ENCODE results near the gene PLCL1. TPM values are rescaled to one million over a fixed set of nuclear protein-coding genes. Genes with fewer than 3 reads are reported as not detected.
A peak's percentile ranks its signal among the peaks of the same experiment; 100 is the strongest.

The PLCL1 gene
- total RNA-seq, result under 1 TPM; 0.14 to 0.95 TPM

DNA sequence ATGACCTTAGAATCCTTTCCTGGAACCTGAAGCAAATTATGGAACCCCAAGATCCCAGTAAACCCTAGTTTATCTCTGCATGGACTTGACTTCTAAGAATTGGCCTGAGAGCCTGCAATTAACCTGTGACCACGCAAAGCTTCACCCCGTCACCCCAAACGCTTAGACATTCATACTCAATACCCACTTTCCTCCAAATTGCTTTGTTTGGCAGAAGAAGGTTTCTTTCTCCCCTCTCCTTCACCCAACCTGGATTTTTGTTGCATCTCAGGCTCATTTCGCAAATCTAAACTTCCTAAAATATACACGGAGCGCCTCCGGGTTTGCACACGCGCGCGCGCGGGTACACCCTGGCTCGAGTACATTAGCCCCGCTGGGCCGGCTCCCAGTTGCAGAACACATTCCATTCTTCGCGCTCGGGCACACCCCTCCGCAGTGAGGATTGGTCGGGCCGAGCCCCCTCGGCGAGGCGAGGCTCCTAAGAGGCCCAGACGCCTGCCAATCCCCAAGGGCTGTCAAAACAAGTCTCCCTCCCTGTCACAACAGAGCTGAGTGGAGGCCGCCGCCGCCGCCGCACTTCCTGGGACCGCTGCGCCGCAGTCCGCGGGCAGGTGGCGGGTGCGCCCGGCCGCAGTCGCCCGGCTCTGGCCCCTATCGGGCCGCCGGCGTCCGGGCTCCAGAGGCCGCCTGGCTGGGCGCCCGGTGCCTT is at the start of gene PLCL1:
TSS of gene PLCL1 (plus strand) at position 545 of the 709 bp plus-strand sequence.
- H3K4me1 Mint-ChIP-seq (ENCODE audit: low read depth in 2 of 2), result peaks cover 15 to 21% of the 10 kb centered on the region in 2 donors
- H3K27ac Mint-ChIP-seq, result peak within 1 kb of the TSS in 1 of 2 donors; percentile 4
- DNase-seq (ENCODE audit: low spot score) (peak; percentile 86), ATAC-seq (peak; percentile 100)
- peak within 1 kb of the TSS; percentile 91 for H3K4me3 Mint-ChIP-seq
- H3K9me3 Mint-ChIP-seq, result no peaks in the 10 kb centered on the region
- H3K27me3 Mint-ChIP-seq, result peaks cover 38 to 45% of the 10 kb centered on the region in 2 donors
- no peaks in the 10 kb centered on the region for H3K36me3 Mint-ChIP-seq

DNA sequence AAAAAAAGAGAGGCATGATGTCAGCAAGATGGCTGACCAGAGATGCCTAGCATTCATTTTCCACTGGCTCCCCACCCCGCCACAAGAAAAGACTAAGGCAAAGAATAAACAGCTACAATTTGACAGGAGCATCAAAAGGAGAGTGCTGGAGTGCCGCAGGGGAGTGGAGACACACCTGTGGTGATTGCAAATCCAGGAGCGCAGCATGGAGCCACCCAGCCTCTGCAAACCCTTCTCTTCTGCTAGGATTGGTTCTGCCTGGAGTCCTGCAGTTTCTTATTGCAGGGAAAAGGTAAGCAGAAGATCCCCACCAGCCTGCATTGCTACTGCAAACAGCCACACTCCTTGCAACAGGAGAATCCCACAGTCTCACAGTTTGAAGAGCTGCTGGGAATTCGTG is 45.4 kb upstream of the PLCL1 start:
- H3K27ac Mint-ChIP-seq, result no peak overlapping the region
- no peaks in the 10 kb centered on the region for H3K4me1 Mint-ChIP-seq (ENCODE audit: low read depth in 2 of 2)
- H3K4me3 Mint-ChIP-seq, result no peak overlapping the region
- peaks cover 15 to 38% of the 10 kb centered on the region in 2 donors for H3K27me3 Mint-ChIP-seq
- H3K36me3 Mint-ChIP-seq, result peaks cover 6% of the 10 kb centered on the region
- peaks cover 4% of the 10 kb centered on the region for H3K9me3 Mint-ChIP-seq
- ATAC-seq (no peak), DNase-seq (ENCODE audit: low spot score) (no peak)

DNA sequence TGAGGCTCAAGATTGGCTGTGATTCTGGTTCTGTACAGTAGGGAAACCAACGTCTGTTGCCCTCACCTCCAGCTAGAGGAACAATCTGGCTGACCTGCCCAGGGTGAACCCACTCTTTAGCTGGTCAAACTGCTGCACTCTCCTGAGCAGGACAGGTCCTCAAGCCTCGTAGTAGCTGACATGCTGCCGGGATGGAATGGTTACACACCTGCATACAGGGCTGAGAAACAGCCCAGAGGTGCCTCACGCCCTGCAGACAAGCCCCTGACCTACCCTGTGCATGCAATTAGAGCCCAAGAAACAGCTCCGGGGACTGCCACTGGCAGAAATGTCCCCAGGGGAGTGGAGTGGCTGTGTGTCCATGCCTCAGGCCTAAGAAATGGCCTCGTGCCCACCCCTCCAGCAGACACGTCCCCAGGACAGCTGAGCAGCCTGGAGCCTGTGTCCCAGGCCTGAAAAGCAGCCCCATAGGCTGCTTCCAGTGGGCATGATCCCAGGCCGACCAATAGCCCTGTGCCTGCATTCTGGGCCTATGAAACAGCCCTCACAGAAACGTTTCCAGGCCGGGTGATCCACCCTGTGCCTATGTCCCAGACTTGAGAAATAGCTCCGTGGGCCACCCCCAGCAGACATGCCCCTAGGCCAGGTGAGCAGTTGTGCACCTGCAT is 44.6 kb upstream of the PLCL1 start:
- Mint-ChIP-seq H3K27me3 (peaks cover 16 to 37% of the 10 kb centered on the region in 2 donors), H3K27ac (no peak overlapping the region), H3K4me1 (ENCODE audit: low read depth in 2 of 2) (no peaks in the 10 kb centered on the region), H3K36me3 (peaks cover 6% of the 10 kb centered on the region), H3K4me3 (no peak overlapping the region), H3K9me3 (peaks cover 4% of the 10 kb centered on the region)
- ATAC-seq, result peak in 1 of 2 donors; percentile 45
- no peak for DNase-seq (ENCODE audit: low spot score)

DNA sequence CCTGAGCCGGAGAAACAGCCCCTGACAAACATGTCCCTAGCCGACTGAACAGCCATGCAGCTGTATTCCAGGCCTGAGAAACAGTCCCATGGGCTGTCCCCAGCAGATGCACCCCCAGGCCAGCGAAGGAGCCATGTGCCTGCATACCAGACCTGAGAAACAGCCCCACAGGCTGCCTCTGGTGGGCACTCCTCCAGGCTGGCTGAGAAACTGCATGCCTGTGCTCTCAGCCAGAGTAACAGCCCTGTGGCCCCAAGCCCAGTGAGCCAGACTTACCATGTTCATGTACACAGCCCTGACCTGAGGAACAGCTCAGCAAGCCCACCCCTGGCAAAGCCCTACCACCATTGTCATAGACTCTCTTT is 44.1 kb upstream of the PLCL1 start:
- DNase-seq (ENCODE audit: low spot score) (no peak), ATAC-seq (no peak)
- Mint-ChIP-seq H3K27ac (no peak overlapping the region), H3K27me3 (peaks cover 19 to 36% of the 10 kb centered on the region in 2 donors), H3K4me1 (ENCODE audit: low read depth in 2 of 2) (no peaks in the 10 kb centered on the region), H3K36me3 (peaks cover 6% of the 10 kb centered on the region), H3K4me3 (no peak overlapping the region), H3K9me3 (peaks cover 4% of the 10 kb centered on the region)

DNA sequence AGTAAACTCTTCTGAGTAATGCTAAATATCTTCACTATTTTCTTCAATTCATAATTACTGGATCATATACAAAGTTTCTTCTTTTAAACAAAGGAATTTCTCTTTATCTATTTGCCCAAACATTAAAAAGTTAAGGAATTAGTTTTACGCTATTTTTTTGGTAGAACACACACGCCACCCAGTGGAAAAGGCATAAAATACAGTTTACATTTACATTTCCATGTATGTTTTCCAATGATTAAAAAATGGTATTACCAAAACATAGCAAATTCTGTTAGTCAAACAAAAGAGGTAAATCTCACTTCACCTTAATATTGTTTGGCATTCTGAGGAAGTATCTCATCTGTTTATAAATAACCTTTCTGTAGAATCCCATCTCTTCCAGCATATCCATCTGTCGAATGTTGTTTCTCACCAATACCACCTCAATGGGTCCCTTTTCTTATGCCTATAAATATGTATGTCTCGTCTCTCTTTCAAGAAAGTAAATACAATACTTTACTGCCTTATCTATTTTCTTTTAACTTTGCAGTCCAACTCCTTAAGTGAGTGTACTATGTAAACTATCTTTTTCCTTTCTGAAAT is 26.5 kb upstream of the PLCL1 start:
- no peak overlapping the region for H3K4me3 Mint-ChIP-seq
- H3K36me3 Mint-ChIP-seq, result no peaks in the 10 kb centered on the region
- DNase-seq (ENCODE audit: low spot score) (no peak), ATAC-seq (no peak)
- no peaks in the 10 kb centered on the region for H3K9me3 Mint-ChIP-seq
- no peak overlapping the region for H3K27ac Mint-ChIP-seq
- peaks cover 0 to 6% of the 10 kb centered on the region in 2 donors for H3K4me1 Mint-ChIP-seq (ENCODE audit: low read depth in 2 of 2)
- H3K27me3 Mint-ChIP-seq, result peaks cover 7 to 17% of the 10 kb centered on the region in 2 donors

DNA sequence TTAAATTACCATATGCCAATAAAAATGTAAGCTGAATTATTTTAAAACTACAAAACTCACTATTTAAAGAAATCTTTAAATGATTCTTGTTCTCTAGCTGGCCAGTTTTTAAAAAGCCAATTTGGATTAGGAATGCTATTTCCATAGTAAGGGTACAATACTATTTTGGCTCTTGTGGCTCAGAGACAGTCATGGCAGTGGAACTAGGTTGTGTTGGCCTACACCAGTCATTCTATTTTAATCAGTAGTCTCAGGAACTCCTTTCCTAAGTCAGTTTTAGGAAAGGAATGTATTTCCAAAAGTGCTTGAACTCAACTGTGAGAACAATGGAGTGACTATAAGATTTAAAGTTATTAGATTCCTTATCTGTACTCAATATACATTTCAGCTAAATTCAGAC is 25.1 kb upstream of the PLCL1 start:
- H3K27ac Mint-ChIP-seq, result no peak overlapping the region
- H3K4me3 Mint-ChIP-seq, result no peak overlapping the region
- H3K27me3 Mint-ChIP-seq, result peaks cover 10 to 17% of the 10 kb centered on the region in 2 donors
- peaks cover 0 to 6% of the 10 kb centered on the region in 2 donors for H3K4me1 Mint-ChIP-seq (ENCODE audit: low read depth in 2 of 2)
- DNase-seq (ENCODE audit: low spot score) (no peak), ATAC-seq (no peak)
- H3K9me3 Mint-ChIP-seq, result no peaks in the 10 kb centered on the region
- no peaks in the 10 kb centered on the region for H3K36me3 Mint-ChIP-seq

DNA sequence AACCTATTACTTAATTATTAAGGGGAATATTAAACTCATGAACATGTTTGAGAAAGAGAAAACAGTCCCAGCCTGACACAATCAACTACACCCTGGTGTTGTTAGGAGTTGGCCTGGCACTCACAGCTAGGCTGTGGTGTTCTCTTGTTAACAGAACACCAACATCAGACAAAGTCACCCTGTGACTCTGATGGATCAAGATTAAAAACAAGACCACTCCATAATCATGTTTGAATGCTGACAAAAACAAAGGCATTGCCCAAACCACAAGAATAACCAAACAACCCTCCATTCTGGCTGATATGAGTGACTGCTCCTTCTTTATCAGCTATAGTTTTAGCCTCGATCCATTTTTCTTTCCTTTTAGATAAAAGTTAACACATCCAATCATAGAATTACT is 22.3 kb upstream of the PLCL1 start:
- Mint-ChIP-seq H3K4me3 (no peak overlapping the region), H3K27me3 (peaks cover 9 to 12% of the 10 kb centered on the region in 2 donors), H3K27ac (no peak overlapping the region), H3K9me3 (no peaks in the 10 kb centered on the region), H3K4me1 (ENCODE audit: low read depth in 2 of 2) (peaks cover 3 to 6% of the 10 kb centered on the region in 2 donors), H3K36me3 (no peaks in the 10 kb centered on the region)
- peak in 1 of 2 donors; percentile 57 for ATAC-seq
- DNase-seq (ENCODE audit: low spot score), result no peak

DNA sequence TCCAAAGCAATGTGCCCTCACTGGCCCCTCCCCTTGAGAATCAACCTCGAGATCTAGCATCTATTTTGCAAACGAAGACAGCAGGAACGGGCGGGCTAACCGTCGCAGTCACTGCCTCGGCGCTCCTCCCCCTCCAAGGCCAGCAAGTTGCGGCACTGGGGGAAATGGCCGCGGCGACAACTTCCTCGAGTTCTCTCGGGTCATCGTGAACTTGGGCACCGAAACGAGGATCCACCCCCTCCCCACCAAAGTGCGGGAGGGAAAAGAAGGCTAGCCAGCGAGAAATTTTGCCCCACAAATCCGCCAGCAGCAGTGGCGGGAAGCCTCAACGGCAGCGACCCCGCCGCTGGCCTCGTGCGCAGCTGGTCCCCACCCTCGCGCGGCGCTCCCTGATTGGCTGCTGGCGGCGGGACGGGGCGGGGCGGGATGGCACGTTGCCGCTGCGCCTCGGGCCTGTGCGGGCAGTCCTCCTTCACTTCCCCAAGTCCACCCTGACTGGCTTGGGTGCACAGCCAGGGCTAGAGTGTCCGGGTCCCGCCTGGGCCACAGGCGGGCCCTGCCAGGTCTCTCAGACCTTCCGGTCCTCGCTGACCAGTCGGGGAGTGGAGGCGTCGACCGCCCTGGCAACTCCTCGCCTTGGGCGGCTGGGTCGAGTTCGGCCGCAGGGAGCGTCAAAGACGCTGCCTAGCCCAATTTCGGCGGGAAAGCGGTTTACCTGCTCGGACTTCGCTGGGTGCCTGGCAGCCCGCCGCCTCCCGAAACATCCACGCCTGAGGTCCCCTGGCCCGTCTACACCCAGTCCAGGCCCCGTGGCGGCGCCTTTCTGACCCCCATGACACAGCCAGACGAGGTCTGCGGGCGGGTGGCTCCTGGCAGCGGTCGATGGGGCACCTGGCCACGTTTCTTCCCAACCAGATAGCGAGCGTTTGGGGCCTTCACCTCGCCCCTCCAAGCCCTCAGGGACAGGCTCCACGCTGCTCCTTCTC is 19.1 kb upstream of the PLCL1 start, which contains the start of gene BOLL:
TSS of gene BOLL (minus strand) at position 364 of the 986 bp plus-strand sequence. CDS start 3,469 bp downstream, outside the sequence.
- H3K4me1 Mint-ChIP-seq (ENCODE audit: low read depth in 2 of 2), result peaks cover 3 to 6% of the 10 kb centered on the region in 2 donors
- ATAC-seq, result no peak

DNA sequence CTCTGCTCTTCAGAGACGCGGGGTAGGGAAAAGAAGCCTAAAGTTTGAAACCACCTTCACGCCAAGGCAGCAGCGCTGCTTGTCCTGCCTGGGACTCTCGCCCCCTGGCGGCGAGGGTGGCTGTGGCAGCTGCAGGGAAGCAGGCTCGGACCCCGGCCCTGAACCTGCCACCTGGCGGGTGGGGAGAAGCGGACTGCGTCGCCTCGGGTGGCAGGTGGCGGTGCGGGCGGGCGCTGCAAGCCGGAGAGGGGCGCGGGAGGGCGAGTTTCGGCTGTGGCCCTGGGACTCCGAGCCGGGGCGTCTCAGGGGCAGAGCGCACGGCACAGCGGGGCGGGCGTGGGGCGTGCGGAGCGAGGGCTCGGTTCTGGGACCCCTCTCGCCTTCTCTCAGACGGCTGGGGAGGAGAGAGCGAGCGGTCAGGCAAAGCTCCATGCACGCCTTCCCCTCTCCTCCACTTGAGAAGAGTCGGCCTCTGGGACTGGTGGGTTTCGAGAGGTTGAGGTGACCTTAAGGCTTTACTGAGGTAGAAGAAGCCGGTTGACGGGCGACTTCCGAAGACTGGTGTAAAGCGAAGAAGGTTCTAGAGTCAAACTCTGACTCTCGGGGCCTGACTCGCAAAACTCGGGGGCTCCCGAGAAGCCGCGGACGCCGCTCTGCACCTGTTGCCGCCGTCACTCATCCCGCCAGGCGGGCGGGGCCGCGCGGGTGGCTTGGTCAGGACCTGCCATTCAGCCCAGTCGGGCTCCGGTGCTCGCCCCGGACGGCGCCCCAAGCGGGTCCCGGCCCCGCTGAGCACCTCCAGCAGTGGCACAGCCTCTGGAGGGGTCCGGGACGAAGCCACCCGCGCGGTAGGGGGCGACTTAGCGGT is 18.1 kb upstream of the PLCL1 start:
- Mint-ChIP-seq H3K4me1 (ENCODE audit: low read depth in 2 of 2) (peaks cover 3 to 6% of the 10 kb centered on the region in 2 donors), H3K36me3 (no peaks in the 10 kb centered on the region), H3K4me3 (peak overlapping the region; percentile 55), H3K27ac (no peak overlapping the region), H3K9me3 (no peaks in the 10 kb centered on the region), H3K27me3 (peaks cover 24 to 26% of the 10 kb centered on the region in 2 donors)
- DNase-seq (ENCODE audit: low spot score) (peak; percentile 61), ATAC-seq (peak; percentile 63 to 72)

More for the DNA sequence above, 19.1 kb upstream of the PLCL1 start, which contains the start of gene BOLL:
- no peaks in the 10 kb centered on the region for H3K9me3 Mint-ChIP-seq
- no peak within 1 kb of the TSS for H3K27ac Mint-ChIP-seq
- H3K27me3 Mint-ChIP-seq, result peaks cover 17 to 26% of the 10 kb centered on the region in 2 donors
- H3K36me3 Mint-ChIP-seq, result no peaks in the 10 kb centered on the region
- DNase-seq (ENCODE audit: low spot score), result no peak
- H3K4me3 Mint-ChIP-seq, result peak within 1 kb of the TSS; percentile 55

DNA sequence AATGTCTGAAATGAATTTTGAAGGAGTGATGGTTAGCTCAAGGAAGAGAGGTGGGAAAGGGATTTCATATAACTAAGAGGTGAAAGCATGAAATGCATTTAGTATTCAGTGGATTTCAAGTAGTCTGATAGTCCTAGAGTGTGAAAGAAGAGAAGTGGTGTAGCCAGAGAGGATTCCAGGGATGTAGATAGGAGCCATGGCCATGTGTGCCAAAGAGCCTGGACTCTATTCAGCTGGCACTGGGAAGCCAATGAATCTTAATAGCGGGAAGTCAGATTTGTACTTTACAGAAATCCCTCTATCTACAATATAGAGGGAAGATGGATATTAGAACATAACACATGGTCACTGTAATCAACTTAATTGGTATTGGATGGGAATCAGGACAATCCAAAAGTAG is 10.9 kb upstream of the PLCL1 start:
- H3K4me1 Mint-ChIP-seq (ENCODE audit: low read depth in 2 of 2), result no peaks in the 10 kb centered on the region

DNA sequence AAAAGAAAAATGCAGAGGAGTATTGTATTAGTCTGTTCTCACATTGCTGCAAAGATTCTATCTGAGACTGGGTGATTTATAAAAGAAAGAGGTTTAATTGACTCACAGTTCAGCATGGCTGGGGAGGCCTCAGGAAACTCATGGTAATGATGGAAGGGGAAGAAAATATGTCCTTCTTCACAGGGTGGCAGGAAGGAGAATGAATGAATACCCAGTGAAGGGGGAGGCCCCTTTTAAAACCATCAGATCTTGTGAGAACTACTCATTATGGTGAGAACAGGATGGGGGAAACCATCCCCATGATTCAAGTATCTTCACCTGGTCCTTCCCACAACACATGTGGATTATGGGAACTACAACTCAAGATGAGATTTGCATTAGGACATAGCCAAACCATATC is 9.1 kb upstream of the PLCL1 start:
- DNase-seq (ENCODE audit: low spot score) (no peak), ATAC-seq (no peak)
- Mint-ChIP-seq H3K4me3 (no peak overlapping the region), H3K4me1 (ENCODE audit: low read depth in 2 of 2) (no peaks in the 10 kb centered on the region), H3K27ac (no peak overlapping the region), H3K9me3 (no peaks in the 10 kb centered on the region), H3K27me3 (peaks cover 39 to 63% of the 10 kb centered on the region in 2 donors), H3K36me3 (no peaks in the 10 kb centered on the region)

More for the DNA sequence above, 10.9 kb upstream of the PLCL1 start:
- Mint-ChIP-seq H3K4me3 (no peak overlapping the region), H3K36me3 (no peaks in the 10 kb centered on the region), H3K27me3 (peaks cover 40 to 67% of the 10 kb centered on the region in 2 donors), H3K27ac (no peak overlapping the region), H3K9me3 (no peaks in the 10 kb centered on the region)
- ATAC-seq, result no peak
- DNase-seq (ENCODE audit: low spot score), result no peak

DNA sequence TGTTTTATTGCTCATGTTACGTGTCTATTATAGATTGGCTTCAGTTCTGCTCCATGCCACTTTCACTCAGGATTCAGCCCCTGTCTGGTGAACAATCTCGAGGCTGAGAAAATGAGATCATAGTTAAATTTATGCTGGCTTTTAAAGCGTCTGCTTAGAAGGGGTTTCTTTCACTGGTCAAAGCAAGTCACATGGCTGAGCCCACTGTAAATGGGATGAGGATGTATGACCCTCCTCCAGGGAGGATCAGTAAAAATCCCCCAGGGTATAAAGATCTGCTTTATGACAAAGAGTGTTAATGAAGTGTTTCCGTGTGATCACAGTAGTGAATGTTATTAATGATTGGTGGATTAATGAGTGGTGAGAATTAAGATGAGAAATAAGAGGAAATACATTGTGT is 6.2 kb upstream of the PLCL1 start:
- Mint-ChIP-seq H3K4me1 (ENCODE audit: low read depth in 2 of 2) (no peaks in the 10 kb centered on the region), H3K4me3 (no peak overlapping the region), H3K9me3 (no peaks in the 10 kb centered on the region), H3K27ac (no peak overlapping the region), H3K36me3 (no peaks in the 10 kb centered on the region), H3K27me3 (peaks cover 41 to 58% of the 10 kb centered on the region in 2 donors)
- ATAC-seq (no peak), DNase-seq (ENCODE audit: low spot score) (no peak)

Data from natural killer cell treated with Interleukin-12 subunit alpha and Interleukin-12 subunit beta and Interleukin-15 and Interleukin-18, amount 100 ng/mL, for 72 hours (primary cell).